OCI-LY7 (cell line): ENCODE data around the gene SLC19A1.

ENCODE experiments used
- CTCF ChIP-seq: fragments of 200-600 bp; sonication (generic); conservative IDR thresholded peaks from 2 replicates; pipeline ENCODE4 v1.5.1; 2014; ENCODE audit warnings: mild to moderate bottlenecking, antibody characterized with exemption, low read length, moderate library complexity, mixed read lengths
- EZH2phosphoT487 ChIP-seq: fragments of 200-600 bp; sonication (generic); IDR thresholded peaks from 2 replicates; pipeline ENCODE4 v1.6.1; 2018; ENCODE audit warnings: low read depth, borderline replicate concordance, mild to moderate bottlenecking, mixed run types, antibody characterized with exemption, low read length, moderate library complexity, mixed read lengths

GRCh38 chr21:45497846-45498645 lies 44.2 kb downstream of the SLC19A1 start:
- TF ChIP-seq CTCF (no peak), EZH2phosphoT487 (no peak)
